HEK293 (cell line): ENCODE data around the gene MST1R.

ENCODE experiments used
- CTCF ChIA-PET: fragments of 350-600 bp; formaldehyde crosslinking; extraction: SDS; loops from one replicate; lab custom pipeline; 2021; ENCODE audit warnings: antibody characterized with exemption; lab: Yijun Ruan, JAX
- POLR2A ChIA-PET: fragments of 300-600 bp; formaldehyde crosslinking; extraction: SDS; loops from one replicate; lab custom pipeline; 2020; ENCODE audit warnings: antibody characterized with exemption, inconsistent platforms; lab: Yijun Ruan, JAX
- H3K27ac ChIP-seq: fragments of 200-500 bp; sonication (Bioruptor generic); 2 replicates; pipeline ENCODE4 v1.5.1; 2014; ENCODE audit warnings: low read depth, low read length, control low read depth, inconsistent platforms; ENCODE audit errors: extremely low read depth
- H3K36me3 ChIP-seq, 2 experiments: fragments of 200-500 bp in 1 of 2; sonication (Bioruptor generic) in 1 of 2; 1 replicate in 1 of 2; 2 replicates in 1 of 2; pipeline ENCODE4 v1.5.1; 2014 to 2017; ENCODE audit warnings: inconsistent platforms in 2 of 2, low read length in 2 of 2; ENCODE audit not compliant: control insufficient read depth in 2 of 2, insufficient read depth in 1 of 2
- H3K4me1 ChIP-seq: fragments of 200-500 bp; sonication (Bioruptor generic); 2 replicates; pipeline ENCODE4 v1.5.1; 2014; ENCODE audit warnings: mild to moderate bottlenecking, low read length, inconsistent platforms; ENCODE audit not compliant: control insufficient read depth, insufficient read depth
- H3K4me3 ChIP-seq: 2 replicates; pipeline ENCODE4 v1.5.1; 2011; ENCODE audit warnings: low read depth, mild to moderate bottlenecking, control low read depth, low read length, moderate library complexity
- H3K9me3 ChIP-seq: fragments of 200-500 bp; sonication (Bioruptor generic); 2 replicates; pipeline ENCODE4 v1.5.1; 2014; ENCODE audit warnings: low read depth, low read length, inconsistent platforms; ENCODE audit not compliant: control insufficient read depth, insufficient read depth
- CTCF ChIP-seq: fragments of 450-650 bp; formaldehyde crosslinking; IDR thresholded peaks from 2 replicates; pipeline ENCODE4 v1.5.1; 2016; ENCODE audit warnings: missing biosample characterization, missing genetic modification characterization
- GLI2 ChIP-seq: fragments of 450-650 bp; formaldehyde crosslinking; IDR thresholded peaks from 2 replicates; pipeline ENCODE4; 2017; ENCODE audit warnings: missing biosample characterization, missing genetic modification characterization, low read depth, borderline replicate concordance
- INSM2 ChIP-seq: fragments of 450-650 bp; formaldehyde crosslinking; IDR thresholded peaks from 2 replicates; pipeline ENCODE4 v1.5.1; 2016; ENCODE audit warnings: missing biosample characterization, missing genetic modification characterization
- PRDM2 ChIP-seq: fragments of 450-650 bp; formaldehyde crosslinking; IDR thresholded peaks from 2 replicates; pipeline ENCODE4 v1.5.1; 2016; ENCODE audit warnings: missing biosample characterization, missing genetic modification characterization, borderline replicate concordance
- PRDM4 ChIP-seq: fragments of 450-650 bp; formaldehyde crosslinking; IDR thresholded peaks from 2 replicates; pipeline ENCODE4 v1.5.1; 2017; ENCODE audit warnings: missing biosample characterization, missing genetic modification characterization
- ZNF133 ChIP-seq: fragments of 450-650 bp; formaldehyde crosslinking; IDR thresholded peaks from 2 replicates; pipeline ENCODE4 v1.5.1; 2016; ENCODE audit warnings: missing biosample characterization, missing genetic modification characterization
- ZNF184 ChIP-seq: fragments of 450-650 bp; IDR thresholded peaks from 2 replicates; pipeline ENCODE4 v1.5.1; 2018; ENCODE audit warnings: missing biosample characterization, mild to moderate bottlenecking, missing genetic modification characterization
- ZNF19 ChIP-seq: fragments of 450-650 bp; formaldehyde crosslinking; IDR thresholded peaks from 2 replicates; pipeline ENCODE4; 2016; ENCODE audit warnings: missing biosample characterization, missing genetic modification characterization, low read depth
- ZNF24 ChIP-seq: fragments of 450-650 bp; formaldehyde crosslinking; IDR thresholded peaks from 2 replicates; pipeline ENCODE4 v1.5.1; 2016; ENCODE audit warnings: missing biosample characterization, missing genetic modification characterization
- ZNF514 ChIP-seq: fragments of 450-650 bp; formaldehyde crosslinking; IDR thresholded peaks from 2 replicates; pipeline ENCODE4 v1.5.1; 2016; ENCODE audit warnings: missing biosample characterization, missing genetic modification characterization
- ZNF549 ChIP-seq: fragments of 450-650 bp; IDR thresholded peaks from 2 replicates; pipeline ENCODE4 v1.5.1; 2018; ENCODE audit warnings: missing biosample characterization, missing genetic modification characterization, mild to moderate bottlenecking, inconsistent platforms, moderate library complexity
- ZNF560 ChIP-seq: fragments of 450-650 bp; formaldehyde crosslinking; IDR thresholded peaks from 2 replicates; pipeline ENCODE4 v1.5.1; 2017; ENCODE audit warnings: missing biosample characterization, missing genetic modification characterization, borderline replicate concordance
- ZNF585B ChIP-seq: fragments of 450-650 bp; formaldehyde crosslinking; IDR thresholded peaks from 2 replicates; pipeline ENCODE4 v1.5.1; 2016; ENCODE audit warnings: missing biosample characterization, missing genetic modification characterization
- ZNF623 ChIP-seq: fragments of 450-650 bp; formaldehyde crosslinking; IDR thresholded peaks from 2 replicates; pipeline ENCODE4 v1.5.1; 2016; ENCODE audit warnings: missing biosample characterization, missing genetic modification characterization
- ZNF639 ChIP-seq: fragments of 450-650 bp; formaldehyde crosslinking; IDR thresholded peaks from 2 replicates; pipeline ENCODE4 v1.5.1; 2016; ENCODE audit warnings: missing biosample characterization, missing genetic modification characterization
- ZNF701 ChIP-seq: fragments of 450-650 bp; formaldehyde crosslinking; IDR thresholded peaks from 2 replicates; pipeline ENCODE4 v1.5.1; 2016; ENCODE audit warnings: missing biosample characterization, missing genetic modification characterization
- ZNF747 ChIP-seq: fragments of 450-650 bp; formaldehyde crosslinking; IDR thresholded peaks from 2 replicates; pipeline ENCODE4 v1.5.1; 2016; ENCODE audit warnings: missing biosample characterization, missing genetic modification characterization
- TF ChIP-seq, protein P1 (sequence below): fragments of 450-650 bp; formaldehyde crosslinking; IDR thresholded peaks from 2 replicates; pipeline ENCODE4 v1.5.1; 2016; ENCODE audit warnings: missing biosample characterization, missing genetic modification characterization, low read depth

MST1R gene

GRCh38 chr3:49883998-49884397, 19.7 kb downstream of the MST1R start (continued):
- TF ChIP-seq PRDM2 (tag by site-specific recombination), result no peak
- no peak for TF ChIP-seq ZNF514 (tag by site-specific recombination)
- TF ChIP-seq INSM2, result no peak
- no peak for TF ChIP-seq ZNF747 (tag by site-specific recombination)
- TF ChIP-seq PRDM4 (tag by site-specific recombination), result no peak
- TF ChIP-seq CTCF (tag by site-specific recombination), result no peak
- no peak for TF ChIP-seq ZNF639 (tag by site-specific recombination)

GRCh38 chr3:49882166-49882565, 21.5 kb downstream of the MST1R start:
- no peaks in the 10 kb centered on the region for H3K36me3 ChIP-seq
- H3K4me1 ChIP-seq, result no peaks in the 10 kb centered on the region
- no peaks in the 10 kb centered on the region for H3K9me3 ChIP-seq
- no peak overlapping the region for H3K4me3 ChIP-seq
- ChIA-PET CTCF (no interaction called here), POLR2A (no interaction called here)
- no peak overlapping the region for H3K27ac ChIP-seq
- TF ChIP-seq ZNF133 (no peak), ZNF560 (tag by site-specific recombination) (no peak), ZNF549 (tag by site-specific recombination) (no peak), ZNF623 (no peak), ZNF19 (tag by site-specific recombination) (no peak), GLI2 (tag by site-specific recombination) (no peak), ZNF701 (tag by site-specific recombination) (no peak), ZNF514 (tag by site-specific recombination) (no peak), ZNF585B (tag by site-specific recombination) (no peak), ZNF24 (no peak), ZNF184 (no peak)
- TF ChIP-seq, protein P1, sequence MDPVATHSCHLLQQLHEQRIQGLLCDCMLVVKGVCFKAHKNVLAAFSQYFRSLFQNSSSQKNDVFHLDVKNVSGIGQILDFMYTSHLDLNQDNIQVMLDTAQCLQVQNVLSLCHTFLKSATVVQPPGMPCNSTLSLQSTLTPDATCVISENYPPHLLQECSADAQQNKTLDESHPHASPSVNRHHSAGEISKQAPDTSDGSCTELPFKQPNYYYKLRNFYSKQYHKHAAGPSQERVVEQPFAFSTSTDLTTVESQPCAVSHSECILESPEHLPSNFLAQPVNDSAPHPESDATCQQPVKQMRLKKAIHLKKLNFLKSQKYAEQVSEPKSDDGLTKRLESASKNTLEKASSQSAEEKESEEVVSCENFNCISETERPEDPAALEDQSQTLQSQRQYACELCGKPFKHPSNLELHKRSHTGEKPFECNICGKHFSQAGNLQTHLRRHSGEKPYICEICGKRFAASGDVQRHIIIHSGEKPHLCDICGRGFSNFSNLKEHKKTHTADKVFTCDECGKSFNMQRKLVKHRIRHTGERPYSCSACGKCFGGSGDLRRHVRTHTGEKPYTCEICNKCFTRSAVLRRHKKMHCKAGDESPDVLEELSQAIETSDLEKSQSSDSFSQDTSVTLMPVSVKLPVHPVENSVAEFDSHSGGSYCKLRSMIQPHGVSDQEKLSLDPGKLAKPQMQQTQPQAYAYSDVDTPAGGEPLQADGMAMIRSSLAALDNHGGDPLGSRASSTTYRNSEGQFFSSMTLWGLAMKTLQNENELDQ (tag by site-specific recombination), result no peak
